ENCODE data around the gene GEMIN2.
"Not testable (repeated sequence)": the region's sequence is repeated elsewhere in the genome, so short reads cannot be mapped to it uniquely, and the experiment has no call there.

The GEMIN2 gene

DNA sequence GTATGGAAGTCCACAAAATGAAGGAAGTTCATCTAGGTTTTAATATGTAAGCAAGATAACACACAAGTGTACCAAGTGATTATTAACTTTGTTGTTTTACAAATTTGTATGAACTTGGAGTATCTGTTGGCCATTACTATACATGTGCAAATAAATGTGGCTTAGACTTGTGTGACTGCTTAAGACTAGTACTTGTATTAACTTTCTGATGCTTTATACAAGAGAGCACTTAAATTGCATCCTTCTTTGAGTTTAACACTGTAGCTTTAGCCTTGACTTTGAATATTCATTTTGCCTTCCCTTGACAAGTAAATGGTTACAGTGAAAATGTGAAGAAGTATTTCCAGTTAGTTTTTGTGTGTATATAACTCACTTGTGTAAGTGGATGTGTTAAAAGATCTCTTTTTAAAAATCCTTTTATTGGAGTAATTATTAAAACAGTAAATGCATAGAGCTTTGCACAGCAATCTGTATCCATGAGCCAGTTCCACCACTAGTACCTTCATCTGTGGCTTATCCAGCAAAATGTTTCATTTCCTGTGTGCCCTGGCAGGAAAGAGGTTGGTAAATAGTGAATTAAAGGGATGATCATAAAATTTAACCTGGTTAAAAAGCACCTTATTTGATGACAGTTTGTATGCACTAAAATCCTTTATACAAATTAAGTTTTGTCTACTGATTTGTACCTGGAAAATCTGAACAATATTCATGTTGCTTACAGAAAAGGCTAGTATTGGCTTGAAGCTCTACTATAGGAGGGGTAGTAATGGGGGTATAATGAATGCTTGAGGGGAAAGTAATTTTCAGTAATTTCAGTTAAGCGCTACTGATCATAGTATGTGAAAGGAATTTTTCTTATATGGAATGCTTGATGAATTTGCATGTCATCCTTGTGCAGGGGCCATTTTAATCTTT lies 68.9 kb downstream of the GEMIN2 start:
- no peaks in the 10 kb centered on the region for H3K9me3 ChIP-seq (ENCODE audit: control extremely low read depth in 1 of 5, control insufficient read depth in 4 of 5, insufficient read depth in 2 of 5, low read depth in 1 of 5, low read length in 4 of 5)
- H3K27ac ChIP-seq (ENCODE audit: insufficient read depth in 1 of 2, low read depth in 1 of 2, low read length in 2 of 2, poor library complexity in 1 of 2, severe bottlenecking in 2 of 2) = no peak overlapping the region
- no CpG with 5 or more reads among the region's 1 CpG for WGBS (ENCODE audit: insufficient coverage)
- peaks cover 17 to 66% (median 44%) of the 10 kb centered on the region in 4 experiments for H3K36me3 ChIP-seq (ENCODE audit: control insufficient read depth in 4 of 4, insufficient read depth in 4 of 4, low read length in 3 of 4)
- H3K4me3 ChIP-seq (ENCODE audit: control insufficient read depth in 1 of 7, extremely low read depth in 1 of 7, insufficient read depth in 4 of 7, low read depth in 2 of 7, low read length in 6 of 7) = no peak overlapping the region
- no peaks in the 10 kb centered on the region for H3K27me3 ChIP-seq (replicated peaks in 2 of 5; ENCODE audit: control insufficient read depth in 4 of 5, insufficient read depth in 5 of 5, low read length in 4 of 5)
- H3K4me1 ChIP-seq (ENCODE audit: control extremely low read depth in 1 of 4, control insufficient read depth in 4 of 4, insufficient read depth in 4 of 4, low read length in 3 of 4) = no peaks in the 10 kb centered on the region
- DNase-seq = peak in 1 of 3 donors; percentile 10
- POLR2A ChIA-PET = no interaction called here
- CTCF ChIA-PET = no interaction called here

DNA sequence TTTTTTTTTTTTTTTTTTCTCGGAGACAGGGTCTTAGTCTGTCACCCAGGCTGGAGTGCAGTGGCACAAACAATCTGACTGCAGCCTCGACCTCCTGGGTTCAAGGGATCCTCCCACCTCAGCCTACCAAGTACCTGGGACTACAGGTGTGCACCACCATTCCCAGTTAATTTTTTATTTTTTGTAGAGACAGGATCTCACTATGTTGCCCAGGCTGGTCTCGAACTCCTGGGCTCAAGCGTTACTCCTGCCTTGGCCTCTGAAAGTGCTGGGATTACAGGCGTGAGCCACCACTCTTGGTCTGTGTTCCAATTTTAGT lies 69.5 kb downstream of the GEMIN2 start:
- H3K9me3 ChIP-seq (ENCODE audit: control extremely low read depth in 1 of 5, control insufficient read depth in 4 of 5, insufficient read depth in 2 of 5, low read depth in 1 of 5, low read length in 4 of 5); H3K4me1 ChIP-seq (ENCODE audit: control extremely low read depth in 1 of 4, control insufficient read depth in 4 of 4, insufficient read depth in 4 of 4, low read length in 3 of 4); H3K27me3 ChIP-seq (replicated peaks in 2 of 5; ENCODE audit: control insufficient read depth in 4 of 5, insufficient read depth in 5 of 5, low read length in 4 of 5); POLR2A ChIA-PET; CTCF ChIA-PET; H3K4me3 ChIP-seq (ENCODE audit: control insufficient read depth in 1 of 7, extremely low read depth in 1 of 7, insufficient read depth in 4 of 7, low read depth in 2 of 7, low read length in 6 of 7); H3K27ac ChIP-seq (ENCODE audit: insufficient read depth in 1 of 2, low read depth in 1 of 2, low read length in 2 of 2, poor library complexity in 1 of 2, severe bottlenecking in 2 of 2): not testable (repeated sequence)
- H3K36me3 ChIP-seq (ENCODE audit: control insufficient read depth in 4 of 4, insufficient read depth in 4 of 4, low read length in 3 of 4) = peaks cover 17 to 62% (median 40%) of the 10 kb centered on the region in 4 experiments
- 100% methylated on average over 1 of the region's 5 CpGs for WGBS (ENCODE audit: insufficient coverage)
- peak in 1 of 3 donors; percentile 13 for DNase-seq

DNA sequence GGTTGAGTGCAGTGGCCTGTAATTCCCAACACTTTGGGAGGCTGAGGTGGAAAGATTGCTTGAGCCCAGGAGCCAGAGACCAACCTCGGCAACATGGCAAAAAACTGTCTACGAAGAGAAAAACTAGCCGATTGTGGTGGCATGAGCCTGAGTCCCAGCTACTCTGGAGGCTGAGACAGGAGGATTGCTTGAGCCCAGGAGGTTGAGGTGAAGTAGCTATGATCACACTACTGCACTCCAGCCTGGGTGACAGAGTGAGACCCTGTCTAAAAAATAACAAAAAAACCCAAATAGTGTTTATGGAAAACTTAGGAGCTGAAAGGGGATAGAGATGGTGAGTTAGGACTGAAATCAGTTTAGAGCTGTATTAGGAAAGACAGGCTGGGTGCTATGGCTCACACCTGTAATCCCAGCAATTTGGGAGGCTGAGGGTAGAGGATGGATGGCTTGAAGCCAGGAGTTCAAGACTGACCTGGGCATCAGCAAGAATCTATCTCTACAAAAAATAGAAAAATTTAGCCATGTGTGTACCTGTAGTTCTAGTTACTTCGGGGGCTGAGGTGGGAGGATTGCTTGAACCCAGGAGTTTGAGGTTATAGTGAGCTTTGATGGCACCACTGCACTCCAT lies 70.6 kb downstream of the GEMIN2 start:
- H3K4me1 ChIP-seq (ENCODE audit: control extremely low read depth in 1 of 4, control insufficient read depth in 4 of 4, insufficient read depth in 4 of 4, low read length in 3 of 4) = no peaks in the 10 kb centered on the region
- ChIA-PET POLR2A (interaction anchor here (1.5 kb wide), 1 partner anchor 10 kb away, joined by 6 read pairs; the partner anchor contains the start of gene PNN), CTCF (interaction anchor here (0.7 to 1.5 kb wide), 3 partner anchors 15 to 18 kb away, joined by 3 to 4 read pairs (median 3); partner anchors contain the start of gene TRAPPC6B)
- H3K9me3 ChIP-seq (ENCODE audit: control extremely low read depth in 1 of 5, control insufficient read depth in 4 of 5, insufficient read depth in 2 of 5, low read depth in 1 of 5, low read length in 4 of 5) = no peaks in the 10 kb centered on the region
- peak in 1 of 3 donors; percentile 15 for DNase-seq
- 98% methylated on average over 4 of the region's 4 CpGs for WGBS (ENCODE audit: insufficient coverage)
- H3K4me3 ChIP-seq (ENCODE audit: control insufficient read depth in 1 of 7, extremely low read depth in 1 of 7, insufficient read depth in 4 of 7, low read depth in 2 of 7, low read length in 6 of 7) = no peak overlapping the region
- no peak overlapping the region for H3K27ac ChIP-seq (ENCODE audit: insufficient read depth in 1 of 2, low read depth in 1 of 2, low read length in 2 of 2, poor library complexity in 1 of 2, severe bottlenecking in 2 of 2)
- no peaks in the 10 kb centered on the region for H3K27me3 ChIP-seq (replicated peaks in 2 of 5; ENCODE audit: control insufficient read depth in 4 of 5, insufficient read depth in 5 of 5, low read length in 4 of 5)
- peaks cover 10 to 52% (median 32%) of the 10 kb centered on the region in 4 experiments for H3K36me3 ChIP-seq (ENCODE audit: control insufficient read depth in 4 of 4, insufficient read depth in 4 of 4, low read length in 3 of 4)

DNA sequence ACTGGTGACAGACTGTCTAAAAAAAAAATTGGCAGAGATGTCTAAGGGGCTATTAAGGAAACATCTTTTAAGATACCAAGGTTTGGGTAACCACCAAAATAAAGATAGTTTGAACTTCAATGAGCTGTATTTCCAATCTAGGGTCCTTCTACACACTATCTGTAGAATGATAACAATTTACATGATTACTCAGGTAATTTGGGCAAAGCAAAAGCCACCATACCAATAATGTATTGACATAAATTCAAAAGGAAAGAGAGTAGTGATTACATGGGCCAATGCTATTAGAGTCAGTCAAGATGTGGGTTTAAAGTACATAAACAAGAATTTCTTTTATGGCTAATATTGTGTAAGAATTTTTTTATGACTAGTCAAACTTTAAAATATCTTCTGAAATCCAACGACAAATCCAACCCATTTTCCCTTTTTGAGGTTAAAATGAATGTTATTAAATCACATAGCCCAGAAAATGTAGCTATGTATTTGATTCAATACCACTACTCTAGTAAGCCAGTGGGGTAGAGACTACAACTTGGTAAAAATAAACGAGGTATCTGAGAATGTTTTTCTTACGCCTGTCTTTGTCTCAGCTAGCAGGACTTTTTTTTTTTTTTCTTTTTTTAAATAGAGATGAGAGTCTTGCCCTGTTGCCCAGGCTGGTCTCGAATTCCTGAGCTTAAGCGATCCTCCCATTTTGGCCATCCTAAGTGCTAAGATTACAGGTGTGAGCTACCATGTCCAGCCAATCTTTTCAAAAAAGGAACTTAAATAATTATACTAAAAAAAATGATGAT lies 71.3 kb downstream of the GEMIN2 start:
- Histone ChIP-seq H3K27ac (ENCODE audit: insufficient read depth in 1 of 2, low read depth in 1 of 2, low read length in 2 of 2, poor library complexity in 1 of 2, severe bottlenecking in 2 of 2) (no peak overlapping the region), H3K4me3 (ENCODE audit: control insufficient read depth in 1 of 7, extremely low read depth in 1 of 7, insufficient read depth in 4 of 7, low read depth in 2 of 7, low read length in 6 of 7) (no peak overlapping the region), H3K9me3 (ENCODE audit: control extremely low read depth in 1 of 5, control insufficient read depth in 4 of 5, insufficient read depth in 2 of 5, low read depth in 1 of 5, low read length in 4 of 5) (no peaks in the 10 kb centered on the region), H3K36me3 (ENCODE audit: control insufficient read depth in 4 of 4, insufficient read depth in 4 of 4, low read length in 3 of 4) (peaks cover 8 to 45% (median 29%) of the 10 kb centered on the region in 4 experiments), H3K27me3 (replicated peaks in 2 of 5; ENCODE audit: control insufficient read depth in 4 of 5, insufficient read depth in 5 of 5, low read length in 4 of 5) (no peaks in the 10 kb centered on the region), H3K4me1 (ENCODE audit: control extremely low read depth in 1 of 4, control insufficient read depth in 4 of 4, insufficient read depth in 4 of 4, low read length in 3 of 4) (no peaks in the 10 kb centered on the region)
- CTCF ChIA-PET = interaction anchor here (0.6 to 1.5 kb wide), 4 partner anchors 10 to 34 kb away, joined by 3 to 4 read pairs (median 3); partner anchors contain the start of genes PNN and TRAPPC6B
- DNase-seq = peak in 1 of 3 donors; percentile 19
- POLR2A ChIA-PET = interaction anchor here (0.6 to 1.5 kb wide), 2 partner anchors 10 to 18 kb away, joined by 3 to 6 read pairs; partner anchors contain the start of gene PNN
- no CpG with 5 or more reads among the region's 5 CpGs for WGBS (ENCODE audit: insufficient coverage)
